Esophagus muscularis mucosa (tissue), 4 donors: ENCODE results near the gene MAD2L2.

Experiments used
- CTCF ChIP-seq, 3 experiments: fragments of 200-600 bp in 2 of 3; fragments of 450-650 bp in 1 of 3; sonication (generic) in 2 of 3; IDR thresholded peaks; one replicate each; pipeline ENCODE4 v1.5.1; 2017 to 2019; ENCODE audit warnings: antibody characterized with exemption in 3 of 3, mild to moderate bottlenecking in 2 of 3, moderate library complexity in 1 of 3
- EP300 ChIP-seq: sonication (generic); formaldehyde crosslinking; IDR thresholded peaks from one replicate; pipeline ENCODE4 v1.6.1; 2017; ENCODE audit warnings: antibody characterized with exemption
- POLR2A ChIP-seq: fragments of 450-650 bp; IDR thresholded peaks from one replicate; pipeline ENCODE4 v1.6.1; 2017; ENCODE audit warnings: antibody characterized with exemption, moderate library complexity, mild to moderate bottlenecking, low read depth
- POLR2AphosphoS5 ChIP-seq, 2 donors: sonication (generic); formaldehyde crosslinking; IDR thresholded peaks; one replicate each; pipeline ENCODE4 v1.6.1; 2017; ENCODE audit warnings: antibody characterized with exemption in 2 of 2

GRCh38 chr1:11638121-11638520, 42.8 kb downstream of the MAD2L2 start:
- TF ChIP-seq CTCF (IDR thresholded peaks at IDR 0.05) (no peak), POLR2AphosphoS5 (IDR thresholded peaks at IDR 0.05) (no peak), POLR2A (no peak), EP300 (no peak)
